Astrocyte (in vitro differentiated cells and primary cell): ENCODE data around the gene KIAA0513. TPM values are rescaled to one million over a fixed set of nuclear protein-coding genes. Genes with fewer than 3 reads are reported as not detected.

ENCODE experiments used
- DNase-seq: peaks from one replicate; pipeline ENCODE4 v3.0.0-alpha.2; 2010; ENCODE audit warnings: low read depth
- FAIRE-seq: peaks from 2 replicates; lab custom pipeline; 2011; peaks lifted over from hg19 to GRCh38; lab: Jason Lieb, UNC
- H2AFZ ChIP-seq: 2 replicates; pipeline ENCODE4 v1.6.0; 2012; ENCODE audit warnings: low read depth, low read length, inconsistent platforms
- H3K27ac ChIP-seq: 2 replicates; pipeline ENCODE4 v1.5.1; 2011; ENCODE audit warnings: low read depth, low read length, inconsistent platforms
- H3K27me3 ChIP-seq: 2 replicates; pipeline ENCODE4 v1.6.0; 2011; ENCODE audit warnings: low read length, inconsistent platforms; ENCODE audit not compliant: insufficient read depth
- H3K36me3 ChIP-seq: 2 replicates; pipeline ENCODE4 v1.5.1; 2011; ENCODE audit warnings: low read length, inconsistent platforms; ENCODE audit not compliant: insufficient read depth
- H3K4me1 ChIP-seq: 2 replicates; pipeline ENCODE4 v1.5.1; 2011; ENCODE audit warnings: low read length, inconsistent platforms; ENCODE audit not compliant: insufficient read depth
- H3K4me2 ChIP-seq: 2 replicates; pipeline ENCODE4 v1.6.0; 2012; ENCODE audit warnings: low read length, inconsistent platforms
- H3K4me3 ChIP-seq: 2 replicates; pipeline ENCODE4 v1.5.1; 2011; ENCODE audit warnings: low read depth, mild to moderate bottlenecking, low read length, inconsistent platforms; ENCODE audit not compliant: insufficient read depth
- H3K79me2 ChIP-seq: 2 replicates; pipeline ENCODE4 v1.6.0; 2012; ENCODE audit warnings: mild to moderate bottlenecking, low read length, inconsistent platforms; ENCODE audit not compliant: insufficient read depth
- H3K9ac ChIP-seq: 2 replicates; pipeline ENCODE4 v1.6.0; 2012; ENCODE audit warnings: mild to moderate bottlenecking, low read length, inconsistent platforms
- H3K9me3 ChIP-seq: 2 replicates; pipeline ENCODE4 v1.5.1; 2012; ENCODE audit warnings: low read depth, mild to moderate bottlenecking, low read length, inconsistent platforms; ENCODE audit not compliant: insufficient read depth
- H4K20me1 ChIP-seq: 2 replicates; pipeline ENCODE4 v1.6.0; 2012; ENCODE audit warnings: low read length, inconsistent platforms; ENCODE audit not compliant: insufficient read depth
- H3K27ac Mint-ChIP-seq: one replicate; pipeline ENCODE4 v1.8.0; 2021; ENCODE audit warnings: mild to moderate bottlenecking, mixed read lengths; ENCODE audit not compliant: unreplicated experiment
- H3K27me3 Mint-ChIP-seq: one replicate; pipeline ENCODE4 v1.8.0; 2021; ENCODE audit warnings: low read depth, mixed read lengths; ENCODE audit not compliant: unreplicated experiment
- H3K36me3 Mint-ChIP-seq: one replicate; pipeline ENCODE4 v1.8.0; 2021; ENCODE audit warnings: low read depth, mixed read lengths; ENCODE audit not compliant: unreplicated experiment
- H3K4me1 Mint-ChIP-seq: one replicate; pipeline ENCODE4 v1.8.0; 2021; ENCODE audit warnings: low read depth, mixed read lengths; ENCODE audit not compliant: unreplicated experiment
- H3K4me3 Mint-ChIP-seq: one replicate; pipeline ENCODE4 v1.8.0; 2021; ENCODE audit warnings: mild to moderate bottlenecking, moderate library complexity, mixed read lengths; ENCODE audit not compliant: unreplicated experiment
- H3K9me3 Mint-ChIP-seq: one replicate; pipeline ENCODE4 v1.8.0; 2021; ENCODE audit warnings: mild to moderate bottlenecking, mixed read lengths; ENCODE audit not compliant: unreplicated experiment
- EZH2 ChIP-seq: IDR thresholded peaks from 2 replicates; pipeline ENCODE4 v1.6.1; 2012; ENCODE audit warnings: mild to moderate bottlenecking, low read length, inconsistent platforms; ENCODE audit not compliant: insufficient read depth
- total RNA-seq: library from RNA; stranded (reverse); gene quantifications from 2 replicates; pipeline ENCODE4 v1.2.1, GENCODE V29; 2021
- TF ChIP-seq, protein P1 (sequence below): IDR thresholded peaks from 2 replicates; pipeline ENCODE4 v1.5.1; 2011; ENCODE audit warnings: low read depth, mild to moderate bottlenecking, inconsistent platforms, low read length, moderate library complexity; ENCODE audit not compliant: insufficient read depth

Gene KIAA0513
- total RNA-seq, 1 donor from 2014 or later = 7.5 TPM

GRCh38 chr16:85125570-85126393, 98.2 kb downstream of the KIAA0513 start:
- no peaks in the 10 kb centered on the region for H3K79me2 ChIP-seq
- H3K36me3 Mint-ChIP-seq = no peaks in the 10 kb centered on the region
- FAIRE-seq (no peak), DNase-seq (no peak)
- no peaks in the 10 kb centered on the region for H3K36me3 ChIP-seq
- peaks cover 2% of the 10 kb centered on the region for H3K27me3 Mint-ChIP-seq
- H3K4me1 ChIP-seq = peaks cover 45% of the 10 kb centered on the region
- H3K4me3 Mint-ChIP-seq = no peak overlapping the region
- H3K27ac Mint-ChIP-seq = peak overlapping the region; percentile 47
- peaks cover 15% of the 10 kb centered on the region for H3K4me1 Mint-ChIP-seq
- peak overlapping the region; percentile 72 for H3K27ac ChIP-seq
- H3K4me2 ChIP-seq = peak overlapping the region; percentile 69
- no peak overlapping the region for H2AFZ ChIP-seq
- peaks cover 5% of the 10 kb centered on the region for H3K9me3 Mint-ChIP-seq
- no peak overlapping the region for H3K4me3 ChIP-seq
- peak overlapping the region; percentile 60 for H3K9ac ChIP-seq
- no peaks in the 10 kb centered on the region for H3K9me3 ChIP-seq
- H3K27me3 ChIP-seq = no peaks in the 10 kb centered on the region
- TF ChIP-seq, protein P1, sequence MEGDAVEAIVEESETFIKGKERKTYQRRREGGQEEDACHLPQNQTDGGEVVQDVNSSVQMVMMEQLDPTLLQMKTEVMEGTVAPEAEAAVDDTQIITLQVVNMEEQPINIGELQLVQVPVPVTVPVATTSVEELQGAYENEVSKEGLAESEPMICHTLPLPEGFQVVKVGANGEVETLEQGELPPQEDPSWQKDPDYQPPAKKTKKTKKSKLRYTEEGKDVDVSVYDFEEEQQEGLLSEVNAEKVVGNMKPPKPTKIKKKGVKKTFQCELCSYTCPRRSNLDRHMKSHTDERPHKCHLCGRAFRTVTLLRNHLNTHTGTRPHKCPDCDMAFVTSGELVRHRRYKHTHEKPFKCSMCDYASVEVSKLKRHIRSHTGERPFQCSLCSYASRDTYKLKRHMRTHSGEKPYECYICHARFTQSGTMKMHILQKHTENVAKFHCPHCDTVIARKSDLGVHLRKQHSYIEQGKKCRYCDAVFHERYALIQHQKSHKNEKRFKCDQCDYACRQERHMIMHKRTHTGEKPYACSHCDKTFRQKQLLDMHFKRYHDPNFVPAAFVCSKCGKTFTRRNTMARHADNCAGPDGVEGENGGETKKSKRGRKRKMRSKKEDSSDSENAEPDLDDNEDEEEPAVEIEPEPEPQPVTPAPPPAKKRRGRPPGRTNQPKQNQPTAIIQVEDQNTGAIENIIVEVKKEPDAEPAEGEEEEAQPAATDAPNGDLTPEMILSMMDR = no peak
- no peak for TF ChIP-seq EZH2
- no peaks in the 10 kb centered on the region for H4K20me1 ChIP-seq

GRCh38 chr16:85126394-85126704, 98.8 kb downstream of the KIAA0513 start:
- H3K9me3 Mint-ChIP-seq = peaks cover 5% of the 10 kb centered on the region
- Histone ChIP-seq H2AFZ (peak overlapping the region; percentile 29), H3K36me3 (no peaks in the 10 kb centered on the region), H3K4me3 (no peak overlapping the region), H3K79me2 (no peaks in the 10 kb centered on the region), H4K20me1 (no peaks in the 10 kb centered on the region), H3K4me2 (peak overlapping the region; percentile 69), H3K9ac (peak overlapping the region; percentile 60), H3K9me3 (no peaks in the 10 kb centered on the region), H3K27me3 (no peaks in the 10 kb centered on the region), H3K27ac (peak overlapping the region; percentile 72), H3K4me1 (peaks cover 48% of the 10 kb centered on the region)
- H3K36me3 Mint-ChIP-seq = no peaks in the 10 kb centered on the region
- no peak overlapping the region for H3K4me3 Mint-ChIP-seq
- TF ChIP-seq, protein P1 = no peak
- TF ChIP-seq EZH2 = no peak
- FAIRE-seq (no peak), DNase-seq (no peak)
- peak overlapping the region; percentile 4 for H3K27ac Mint-ChIP-seq
- H3K27me3 Mint-ChIP-seq = peaks cover 2% of the 10 kb centered on the region
- peaks cover 16% of the 10 kb centered on the region for H3K4me1 Mint-ChIP-seq
